Central memory CD8-positive, alpha-beta T cell (primary cell): ENCODE results near the gene REEP1.
A peak's percentile ranks its signal among the peaks of the same experiment; 100 is the strongest.

ENCODE experiments used
- ATAC-seq: fragments of 150-1000 bp; cut with Tn5 transposase; replicated peaks from 2 replicates; pipeline ENCODE4 v1.10.0; 2022; ENCODE audit warnings: mild to moderate bottlenecking, moderate FRiP score, moderate number of reproducible peaks; ENCODE audit not compliant: poor library complexity, severe bottlenecking; ENCODE audit errors: extremely low read depth
- DNase-seq, 2 donors: peaks; one replicate each; pipeline ENCODE4 v3.0.0; 2021; ENCODE audit warnings: low spot score in 2 of 2
- H3K27ac Mint-ChIP-seq: one replicate; pipeline ENCODE4 v1.8.0; 2022; ENCODE audit warnings: low read depth, mild to moderate bottlenecking, moderate library complexity, mixed read lengths
- H3K27me3 Mint-ChIP-seq: one replicate; pipeline ENCODE4 v1.8.0; 2022; ENCODE audit warnings: mixed read lengths
- H3K36me3 Mint-ChIP-seq: one replicate; pipeline ENCODE4 v1.8.0; 2022; ENCODE audit warnings: mild to moderate bottlenecking, moderate library complexity, mixed read lengths; ENCODE audit not compliant: insufficient read depth
- H3K4me1 Mint-ChIP-seq: one replicate; pipeline ENCODE4 v1.8.0; 2022; ENCODE audit warnings: mixed read lengths
- H3K4me3 Mint-ChIP-seq: one replicate; pipeline ENCODE4 v1.8.0; 2022; ENCODE audit warnings: mild to moderate bottlenecking, moderate library complexity, mixed read lengths
- H3K9me3 Mint-ChIP-seq: one replicate; pipeline ENCODE4 v1.8.0; 2022; ENCODE audit warnings: mixed read lengths

REEP1 gene

GRCh38 chr2:86341470-86341869, 4.0 kb upstream of the REEP1 start:
- Mint-ChIP-seq H3K4me1 (peaks cover 10% of the 10 kb centered on the region), H3K4me3 (no peak overlapping the region), H3K36me3 (no peaks in the 10 kb centered on the region), H3K27ac (no peak overlapping the region), H3K9me3 (peaks cover 8% of the 10 kb centered on the region), H3K27me3 (peaks cover 84% of the 10 kb centered on the region)
- no peak for ATAC-seq
- no peak for DNase-seq

DNA sequence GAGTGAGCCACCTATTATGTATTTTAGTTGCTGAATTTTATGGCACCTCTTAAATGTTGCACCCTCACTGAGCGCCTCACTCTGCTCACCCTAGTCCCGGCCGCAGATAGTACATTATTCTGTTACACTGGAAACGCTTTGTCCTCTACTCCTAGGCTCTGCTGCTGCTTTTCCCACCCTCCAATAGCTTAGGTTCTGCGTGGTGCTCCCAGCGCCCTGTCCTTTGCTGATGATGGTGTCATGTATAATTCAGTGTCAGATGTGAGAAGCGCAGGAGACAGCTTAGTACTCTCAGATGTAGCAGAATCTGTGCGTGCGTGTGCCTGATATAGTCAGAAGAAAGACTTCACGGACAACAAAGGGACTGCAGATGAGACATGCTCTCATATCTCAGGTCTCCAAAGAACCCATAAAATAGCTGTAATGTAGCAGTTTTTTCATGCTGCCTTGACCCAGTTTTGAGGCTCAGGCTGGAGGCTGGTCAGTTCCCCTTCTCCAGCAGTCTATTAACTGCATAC, 1.4 kb upstream of the REEP1 start:
- Mint-ChIP-seq H3K36me3 (no peaks in the 10 kb centered on the region), H3K4me1 (peaks cover 10% of the 10 kb centered on the region), H3K4me3 (no peak overlapping the region), H3K27me3 (peaks cover 88% of the 10 kb centered on the region), H3K9me3 (peaks cover 8% of the 10 kb centered on the region), H3K27ac (no peak overlapping the region)
- no peak for DNase-seq
- no peak for ATAC-seq

- no peaks in the 10 kb centered on the region for H3K36me3 Mint-ChIP-seq
- H3K9me3 Mint-ChIP-seq, result peaks cover 8% of the 10 kb centered on the region
- H3K27me3 Mint-ChIP-seq, result peaks cover 75% of the 10 kb centered on the region
- no peak for DNase-seq
- no peak for ATAC-seq
- H3K4me3 Mint-ChIP-seq, result peak overlapping the region; percentile 61
- H3K27ac Mint-ChIP-seq, result no peak overlapping the region
- peaks cover 10% of the 10 kb centered on the region for H3K4me1 Mint-ChIP-seq
Measured at GRCh38 chr2:86336675-86337243, 667 bp downstream of the REEP1 start.

DNA sequence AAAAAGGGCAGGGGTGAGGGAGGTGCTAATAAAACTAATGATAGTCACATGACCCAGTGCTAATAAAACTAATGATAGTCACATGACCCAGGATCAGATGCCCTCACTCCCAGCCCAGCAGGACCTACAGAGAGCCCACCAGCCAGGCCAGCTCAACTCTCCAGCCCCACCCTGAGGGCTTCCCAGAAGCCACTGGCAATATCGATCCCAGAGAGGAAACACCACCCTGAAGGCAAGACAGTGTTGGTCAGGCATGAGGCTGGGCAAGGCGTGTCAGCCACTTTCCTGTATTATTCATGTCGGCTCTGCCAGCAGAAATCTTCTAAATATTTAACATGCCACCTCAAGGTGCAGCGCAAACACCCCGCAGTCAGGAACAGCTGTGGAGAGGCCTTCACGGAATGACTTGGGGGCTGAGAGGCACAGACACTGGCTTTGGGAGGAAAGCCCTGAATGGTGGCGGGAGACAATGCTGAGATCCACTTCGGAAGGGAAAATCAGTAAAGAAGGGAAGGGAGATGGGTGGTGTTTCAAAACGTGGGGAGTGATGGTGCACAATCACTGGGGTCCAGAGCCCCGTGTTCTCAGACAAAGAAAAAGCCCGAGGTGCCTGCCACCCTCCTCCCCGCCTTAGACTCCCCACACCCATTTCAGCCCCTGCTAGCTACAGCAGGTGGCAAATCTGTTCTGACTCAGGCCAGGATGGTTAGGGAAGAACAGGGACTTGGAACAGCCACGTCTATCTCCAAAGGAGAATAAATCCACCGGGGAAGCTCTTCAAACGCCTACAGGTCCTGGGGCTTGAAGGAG, 1.4 kb downstream of the REEP1 start:
- Mint-ChIP-seq H3K4me1 (peaks cover 10% of the 10 kb centered on the region), H3K9me3 (peaks cover 6% of the 10 kb centered on the region), H3K27ac (no peak overlapping the region), H3K27me3 (peaks cover 75% of the 10 kb centered on the region), H3K4me3 (peak overlapping the region; percentile 61), H3K36me3 (no peaks in the 10 kb centered on the region)
- ATAC-seq, result no peak
- no peak for DNase-seq

- Mint-ChIP-seq H3K4me1 (peaks cover 10% of the 10 kb centered on the region), H3K4me3 (no peak overlapping the region), H3K36me3 (peaks cover 1% of the 10 kb centered on the region), H3K27ac (no peak overlapping the region), H3K9me3 (no peaks in the 10 kb centered on the region), H3K27me3 (peaks cover 72% of the 10 kb centered on the region)
- ATAC-seq, result no peak
- DNase-seq, result no peak
Measured at GRCh38 chr2:86333378-86333777, 4.0 kb downstream of the REEP1 start.

DNA sequence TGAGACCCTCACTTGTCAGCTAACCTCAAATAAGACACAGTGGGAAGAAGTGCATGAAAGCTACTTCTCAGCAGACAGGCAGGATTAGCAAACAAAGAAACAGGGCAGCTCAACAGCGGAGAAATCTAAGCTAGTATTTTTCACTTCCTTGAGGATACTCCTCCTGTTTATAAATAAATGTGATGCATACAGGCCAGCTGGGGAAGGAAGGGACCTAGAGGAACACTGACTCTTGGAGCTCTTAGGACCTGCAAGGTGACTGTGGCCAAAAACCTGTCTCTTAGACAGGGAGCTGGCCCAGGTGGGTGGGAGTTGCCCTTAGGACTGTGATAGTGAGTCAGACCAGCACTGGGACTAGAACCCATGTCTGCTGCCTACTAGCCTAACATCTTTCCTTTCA, 4.8 kb downstream of the REEP1 start:
- Mint-ChIP-seq H3K27ac (no peak overlapping the region), H3K4me3 (no peak overlapping the region), H3K36me3 (peaks cover 1% of the 10 kb centered on the region), H3K27me3 (peaks cover 66% of the 10 kb centered on the region), H3K4me1 (peaks cover 4% of the 10 kb centered on the region), H3K9me3 (no peaks in the 10 kb centered on the region)
- ATAC-seq (no peak), DNase-seq (no peak)

GRCh38 chr2:86331384-86331783, 6.0 kb downstream of the REEP1 start:
- peaks cover 1% of the 10 kb centered on the region for H3K36me3 Mint-ChIP-seq
- DNase-seq, result no peak
- H3K4me1 Mint-ChIP-seq, result no peaks in the 10 kb centered on the region
- no peaks in the 10 kb centered on the region for H3K9me3 Mint-ChIP-seq
- no peak overlapping the region for H3K4me3 Mint-ChIP-seq
- H3K27ac Mint-ChIP-seq, result no peak overlapping the region
- no peak for ATAC-seq
- H3K27me3 Mint-ChIP-seq, result peaks cover 70% of the 10 kb centered on the region

DNA sequence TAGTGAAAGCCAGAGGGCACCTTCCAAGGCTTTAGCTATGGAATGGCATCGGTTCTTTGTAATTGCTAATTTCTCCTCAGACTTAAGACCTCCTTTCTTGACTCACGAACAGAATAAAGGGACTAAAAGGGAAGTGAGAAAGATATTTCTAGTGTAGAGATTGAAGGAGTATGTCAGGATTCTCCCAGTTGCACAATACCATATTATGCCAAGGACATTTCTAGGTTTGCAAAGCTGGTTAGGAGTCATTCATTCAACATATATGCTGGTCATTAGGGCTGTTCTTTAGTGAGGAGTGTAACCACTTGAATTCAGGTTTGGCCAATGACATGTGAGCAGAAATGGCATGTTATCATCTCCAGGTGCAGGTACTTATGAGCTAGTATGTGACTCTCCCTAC, 7.4 kb downstream of the REEP1 start:
- Mint-ChIP-seq H3K4me1 (no peaks in the 10 kb centered on the region), H3K4me3 (no peak overlapping the region), H3K27me3 (peaks cover 56% of the 10 kb centered on the region), H3K9me3 (no peaks in the 10 kb centered on the region), H3K36me3 (peaks cover 1% of the 10 kb centered on the region), H3K27ac (no peak overlapping the region)
- DNase-seq (no peak), ATAC-seq (no peak)

DNA sequence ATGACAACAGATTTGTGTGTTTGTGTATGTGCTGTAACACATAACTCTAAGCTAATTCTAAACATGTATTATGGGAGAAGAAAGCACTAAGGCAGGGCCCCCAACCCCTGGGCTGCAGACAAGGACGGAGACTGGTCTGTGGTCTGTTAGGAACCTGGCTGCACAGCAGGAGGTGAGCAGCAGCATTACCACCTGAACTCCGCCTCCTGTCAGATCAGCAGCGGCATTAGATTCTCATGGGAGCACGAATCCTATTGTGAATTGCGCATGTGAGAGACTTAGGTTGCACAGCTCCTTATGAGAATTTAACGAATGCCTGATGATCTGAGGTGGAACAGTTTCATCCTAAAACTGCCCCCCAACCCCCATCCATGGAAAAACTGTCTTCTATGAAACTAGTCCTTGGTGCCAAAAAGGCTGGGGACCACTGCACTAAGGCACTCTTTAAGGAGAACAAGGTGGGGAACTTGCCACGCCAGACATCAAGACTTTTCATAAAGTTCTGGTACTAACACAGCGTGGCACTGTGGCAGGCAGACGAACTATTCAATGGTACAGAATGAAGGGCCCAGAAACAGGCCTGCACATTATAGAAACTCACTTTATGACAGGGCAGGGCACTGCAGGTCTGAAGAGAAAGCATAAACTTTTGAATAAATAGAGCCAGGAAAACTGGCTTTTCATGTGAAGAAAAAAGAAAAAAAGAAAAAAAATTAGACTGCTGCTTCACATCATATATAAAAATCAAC, 14.0 kb downstream of the REEP1 start:
- H3K27me3 Mint-ChIP-seq, result peaks cover 30% of the 10 kb centered on the region
- H3K9me3 Mint-ChIP-seq, result no peaks in the 10 kb centered on the region
- no peaks in the 10 kb centered on the region for H3K4me1 Mint-ChIP-seq
- DNase-seq (no peak), ATAC-seq (no peak)
- no peak overlapping the region for H3K4me3 Mint-ChIP-seq
- H3K27ac Mint-ChIP-seq, result no peak overlapping the region
- H3K36me3 Mint-ChIP-seq, result no peaks in the 10 kb centered on the region

GRCh38 chr2:86319700-86320580, 17.5 kb downstream of the REEP1 start:
- Mint-ChIP-seq H3K36me3 (no peaks in the 10 kb centered on the region), H3K9me3 (no peaks in the 10 kb centered on the region), H3K27me3 (peaks cover 27% of the 10 kb centered on the region), H3K27ac (no peak overlapping the region), H3K4me1 (no peaks in the 10 kb centered on the region), H3K4me3 (no peak overlapping the region)
- ATAC-seq (no peak), DNase-seq (no peak)

DNA sequence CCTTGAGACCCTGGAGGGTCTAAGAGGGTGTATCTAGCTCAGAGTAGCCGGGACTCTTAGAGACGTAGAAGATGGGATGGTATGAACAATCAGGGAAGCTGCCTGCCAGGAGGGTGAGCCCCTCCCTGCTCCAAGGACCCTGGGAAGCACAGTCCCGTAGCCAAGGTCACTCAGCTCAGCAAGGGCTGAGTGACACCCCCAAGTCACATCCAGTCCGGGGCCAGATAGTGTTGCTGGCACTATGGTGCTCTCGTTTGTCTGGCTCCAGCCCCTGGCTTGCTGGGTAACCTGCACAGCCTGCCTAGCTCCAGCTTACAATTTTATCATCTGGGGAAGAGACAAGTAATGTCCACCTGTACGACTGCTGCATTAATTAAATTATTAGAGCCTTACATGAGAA, 22.3 kb downstream of the REEP1 start:
- H3K4me1 Mint-ChIP-seq, result no peaks in the 10 kb centered on the region

DNA sequence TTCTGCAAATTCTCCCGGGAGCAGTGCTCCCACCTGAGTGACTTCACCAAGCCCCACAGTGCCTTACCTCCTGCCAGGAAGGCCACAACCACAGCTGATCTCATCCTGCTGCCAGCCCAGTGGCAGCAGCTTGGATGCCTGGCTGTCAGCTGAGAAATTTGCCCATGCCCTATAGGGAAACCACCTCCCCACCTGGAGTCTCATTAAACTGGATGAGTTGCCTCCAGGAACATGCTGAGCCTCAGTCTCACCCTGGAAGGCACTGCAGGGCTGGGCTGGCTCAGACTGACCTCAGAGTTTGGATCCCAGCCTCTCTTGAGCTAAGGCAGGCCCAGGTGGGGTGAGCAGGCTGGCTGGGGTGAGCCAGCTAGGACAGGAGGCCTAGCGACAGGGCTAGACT, 23.3 kb downstream of the REEP1 start:
- Mint-ChIP-seq H3K9me3 (no peaks in the 10 kb centered on the region), H3K27ac (no peak overlapping the region), H3K4me3 (no peak overlapping the region), H3K4me1 (no peaks in the 10 kb centered on the region), H3K27me3 (peaks cover 26% of the 10 kb centered on the region), H3K36me3 (no peaks in the 10 kb centered on the region)
- ATAC-seq (no peak), DNase-seq (no peak)

More for the DNA sequence above, 22.3 kb downstream of the REEP1 start:
- no peak overlapping the region for H3K27ac Mint-ChIP-seq
- H3K36me3 Mint-ChIP-seq, result no peaks in the 10 kb centered on the region
- H3K4me3 Mint-ChIP-seq, result no peak overlapping the region
- ATAC-seq, result no peak
- peaks cover 36% of the 10 kb centered on the region for H3K27me3 Mint-ChIP-seq
- no peak for DNase-seq
- no peaks in the 10 kb centered on the region for H3K9me3 Mint-ChIP-seq
